ENCODE measurements around the gene SSBP3. TPM values are rescaled to one million over a fixed set of nuclear protein-coding genes. Genes with fewer than 3 reads are reported as not detected.

SSBP3 gene
- total RNA-seq, 2 donors from 2014 or later = 63.8 to 76.5 TPM

- Histone ChIP-seq H3K27me3 (no peaks in the 10 kb centered on the region), H3K27ac (no peak overlapping the region), H3K36me3 (peaks cover 9% of the 10 kb centered on the region), H3K9ac (ENCODE audit: low read depth in 2 of 2, low read length in 2 of 2) (no peak overlapping the region), H3K9me3 (no peaks in the 10 kb centered on the region), H3K4me1 (no peaks in the 10 kb centered on the region), H3K4me3 (no peak overlapping the region)
- DNase-seq = no peak
- intact Hi-C loops (cut with DNase I) = loop anchor here (10.0 kb wide), 1 partner anchor 203 kb away; no protein-coding TSS in a partner anchor
- no peak for TF ChIP-seq CTCF (IDR thresholded peaks at IDR 0.05)
Measured at GRCh38 chr1:54397980-54398379, 8.2 kb downstream of the SSBP3 start.

GRCh38 chr1:54397090-54397591 lies 9.1 kb downstream of the SSBP3 start:
- intact Hi-C loops (cut with DNase I) = loop anchor here (10.0 kb wide), 1 partner anchor 202 kb away; no protein-coding TSS in a partner anchor
- Histone ChIP-seq H3K36me3 (peaks cover 9% of the 10 kb centered on the region), H3K27ac (no peak overlapping the region), H3K4me3 (no peak overlapping the region), H3K4me1 (no peaks in the 10 kb centered on the region), H3K27me3 (no peaks in the 10 kb centered on the region), H3K9ac (ENCODE audit: low read depth in 2 of 2, low read length in 2 of 2) (no peak overlapping the region), H3K9me3 (no peaks in the 10 kb centered on the region)
- no peak for DNase-seq
- no peak for TF ChIP-seq CTCF (IDR thresholded peaks at IDR 0.05)

GRCh38 chr1:54396261-54396933 lies 9.8 kb downstream of the SSBP3 start:
- H3K9me3 ChIP-seq = no peaks in the 10 kb centered on the region
- no peak for TF ChIP-seq CTCF (IDR thresholded peaks at IDR 0.05)
- DNase-seq = no peak
- H3K27ac ChIP-seq = no peak overlapping the region
- no peak overlapping the region for H3K4me3 ChIP-seq
- intact Hi-C loops (cut with DNase I) = loop anchor here (10.0 kb wide), 1 partner anchor 202 kb away; no protein-coding TSS in a partner anchor
- peaks cover 9% of the 10 kb centered on the region for H3K36me3 ChIP-seq
- no peaks in the 10 kb centered on the region for H3K4me1 ChIP-seq
- no peaks in the 10 kb centered on the region for H3K27me3 ChIP-seq
- H3K9ac ChIP-seq (ENCODE audit: low read depth in 2 of 2, low read length in 2 of 2) = no peak overlapping the region

GRCh38 chr1:54395281-54395934 lies 10.8 kb downstream of the SSBP3 start:
- intact Hi-C loops (cut with DNase I) = loop anchor here (10.0 kb wide), 1 partner anchor 201 kb away; no protein-coding TSS in a partner anchor
- H3K4me1 ChIP-seq = no peaks in the 10 kb centered on the region
- H3K9me3 ChIP-seq = no peaks in the 10 kb centered on the region
- peaks cover 5% of the 10 kb centered on the region for H3K36me3 ChIP-seq
- no peaks in the 10 kb centered on the region for H3K27me3 ChIP-seq
- H3K9ac ChIP-seq (ENCODE audit: low read depth in 2 of 2, low read length in 2 of 2) = no peak overlapping the region
- DNase-seq = no peak
- H3K27ac ChIP-seq = no peak overlapping the region
- no peak for TF ChIP-seq CTCF (IDR thresholded peaks at IDR 0.05)
- H3K4me3 ChIP-seq = no peak overlapping the region

GRCh38 chr1:54394104-54394503 lies 12.1 kb downstream of the SSBP3 start:
- Histone ChIP-seq H3K9ac (ENCODE audit: low read depth in 2 of 2, low read length in 2 of 2) (no peak overlapping the region), H3K4me1 (no peaks in the 10 kb centered on the region), H3K36me3 (no peaks in the 10 kb centered on the region), H3K9me3 (no peaks in the 10 kb centered on the region), H3K4me3 (no peak overlapping the region), H3K27me3 (no peaks in the 10 kb centered on the region), H3K27ac (no peak overlapping the region)
- no peak for DNase-seq
- intact Hi-C loops (cut with DNase I) = loop anchor here (10.0 kb wide), 1 partner anchor 199 kb away; no protein-coding TSS in a partner anchor
- TF ChIP-seq CTCF (IDR thresholded peaks at IDR 0.05) = no peak
